Dendritic cell treated with granulocyte-macrophage colony-stimulating factor and Interleukin-4, amounts not matched to agents 40 ng/mL and 50 ng/mL, for 4 days (primary cell): ENCODE data around the gene MCTP1.

Experiments
- H3K27ac Mint-ChIP-seq: one replicate; pipeline ENCODE4 v1.8.0; 2022; ENCODE audit warnings: mild to moderate bottlenecking, mixed read lengths
- H3K27me3 Mint-ChIP-seq: one replicate; pipeline ENCODE4 v1.8.0; 2022; ENCODE audit warnings: mild to moderate bottlenecking, mixed read lengths
- H3K36me3 Mint-ChIP-seq: one replicate; pipeline ENCODE4 v1.8.0; 2022; ENCODE audit warnings: low read depth, mixed read lengths
- H3K4me1 Mint-ChIP-seq: one replicate; pipeline ENCODE4 v1.8.0; 2022; ENCODE audit warnings: low read depth, mixed read lengths
- H3K4me3 Mint-ChIP-seq: one replicate; pipeline ENCODE4 v1.8.0; 2022; ENCODE audit warnings: mild to moderate bottlenecking, moderate library complexity, mixed read lengths
- H3K9me3 Mint-ChIP-seq: one replicate; pipeline ENCODE4 v1.8.0; 2022; ENCODE audit warnings: mixed read lengths
- intact Hi-C: fragments of 100-400 bp; cut with micrococcal nuclease; formaldehyde crosslinking; loops from one replicate; pipeline ENCODE4 v1.15.0; 2022

The MCTP1 gene

GRCh38 chr5:94736498-94736897 lies 548.4 kb downstream of the MCTP1 start:
- intact Hi-C loops: loop anchor here (10.0 kb wide), 1 partner anchor 122 kb away; the partner anchor contains the start of genes KIAA0825 and SLF1

DNA sequence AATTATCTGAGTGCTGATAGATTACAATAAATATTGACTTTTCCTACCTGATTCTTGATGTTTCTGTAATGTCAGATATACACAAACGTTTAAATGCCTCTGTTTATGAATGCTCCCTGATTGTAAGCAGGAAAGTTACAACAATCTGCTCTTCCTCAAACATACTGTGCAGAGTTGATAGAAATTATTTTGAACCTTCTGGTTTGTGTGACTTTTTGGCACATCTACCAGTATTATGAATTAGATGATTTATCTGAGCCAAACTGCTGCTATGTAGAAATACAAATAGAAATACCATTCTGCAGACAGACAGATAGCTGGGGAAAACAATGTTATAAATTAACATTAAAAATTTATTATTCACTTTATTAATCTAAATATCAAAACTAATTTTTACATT lies 553.4 kb downstream of the MCTP1 start:
- Mint-ChIP-seq H3K36me3 (no peaks in the 10 kb centered on the region), H3K4me1 (peaks cover 11% of the 10 kb centered on the region), H3K27ac (no peak overlapping the region), H3K4me3 (no peak overlapping the region), H3K27me3 (no peaks in the 10 kb centered on the region), H3K9me3 (no peaks in the 10 kb centered on the region)
- intact Hi-C loops: loop anchor here (10.0 kb wide), 1 partner anchor 117 kb away; the partner anchor contains the start of genes KIAA0825 and SLF1

More at GRCh38 chr5:94736498-94736897, 548.4 kb downstream of the MCTP1 start:
- no peaks in the 10 kb centered on the region for H3K9me3 Mint-ChIP-seq
- no peaks in the 10 kb centered on the region for H3K27me3 Mint-ChIP-seq
- H3K4me1 Mint-ChIP-seq: peaks cover 1% of the 10 kb centered on the region
- H3K4me3 Mint-ChIP-seq: no peak overlapping the region
- no peaks in the 10 kb centered on the region for H3K36me3 Mint-ChIP-seq
- H3K27ac Mint-ChIP-seq: no peak overlapping the region

- no peaks in the 10 kb centered on the region for H3K9me3 Mint-ChIP-seq
- no peaks in the 10 kb centered on the region for H3K27me3 Mint-ChIP-seq
- H3K36me3 Mint-ChIP-seq: no peaks in the 10 kb centered on the region
- no peak overlapping the region for H3K4me3 Mint-ChIP-seq
- H3K27ac Mint-ChIP-seq: no peak overlapping the region
- intact Hi-C loops: no loop called here
- H3K4me1 Mint-ChIP-seq: no peaks in the 10 kb centered on the region
These were observed 559.8 kb downstream of the MCTP1 start for GRCh38 chr5:94725142-94725541.

DNA sequence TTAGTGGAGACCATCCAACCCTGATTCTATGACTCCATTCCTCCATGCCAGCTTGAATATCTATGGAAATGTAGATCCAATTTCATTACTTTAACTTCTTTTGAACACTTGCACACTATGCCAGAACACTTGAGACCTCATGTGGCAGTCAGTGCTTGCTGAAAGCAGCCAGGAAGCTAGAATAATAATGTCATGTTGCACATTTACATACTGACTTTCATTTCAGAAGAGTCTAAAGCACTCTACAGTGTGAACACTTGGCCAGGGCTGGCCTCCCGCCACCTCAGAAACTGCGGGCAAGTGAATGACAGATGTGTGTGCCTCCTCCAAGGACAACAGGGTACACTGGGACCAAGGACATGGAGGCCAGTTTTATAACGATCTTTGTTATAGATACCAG lies 569.1 kb downstream of the MCTP1 start:
- Mint-ChIP-seq H3K36me3 (peaks cover 22% of the 10 kb centered on the region), H3K4me1 (no peaks in the 10 kb centered on the region), H3K9me3 (no peaks in the 10 kb centered on the region), H3K27ac (no peak overlapping the region), H3K4me3 (no peak overlapping the region), H3K27me3 (no peaks in the 10 kb centered on the region)
- intact Hi-C loops: no loop called here

DNA sequence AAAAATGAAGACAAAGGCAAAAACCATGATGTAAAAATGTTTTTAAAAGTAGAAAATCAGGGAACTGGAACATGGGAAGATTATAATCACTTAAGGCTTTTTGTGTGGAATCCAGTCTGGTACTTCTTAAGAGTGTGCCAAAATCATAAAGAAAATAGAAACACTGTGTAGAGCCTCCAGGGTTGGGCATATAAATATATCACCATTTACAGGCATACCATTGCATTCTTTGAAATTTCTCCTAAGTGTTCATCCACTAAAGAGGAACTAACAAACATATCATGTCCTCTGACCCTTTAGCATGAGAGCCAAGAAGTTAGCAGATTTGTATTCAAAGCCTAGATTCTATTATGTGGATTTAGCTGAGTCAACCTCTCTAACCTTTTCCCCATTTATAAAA lies 573.1 kb downstream of the MCTP1 start:
- H3K27ac Mint-ChIP-seq: no peak overlapping the region
- no peaks in the 10 kb centered on the region for H3K9me3 Mint-ChIP-seq
- H3K4me3 Mint-ChIP-seq: no peak overlapping the region
- no peaks in the 10 kb centered on the region for H3K27me3 Mint-ChIP-seq
- intact Hi-C loops: no loop called here
- H3K36me3 Mint-ChIP-seq: peaks cover 40% of the 10 kb centered on the region
- H3K4me1 Mint-ChIP-seq: no peaks in the 10 kb centered on the region

DNA sequence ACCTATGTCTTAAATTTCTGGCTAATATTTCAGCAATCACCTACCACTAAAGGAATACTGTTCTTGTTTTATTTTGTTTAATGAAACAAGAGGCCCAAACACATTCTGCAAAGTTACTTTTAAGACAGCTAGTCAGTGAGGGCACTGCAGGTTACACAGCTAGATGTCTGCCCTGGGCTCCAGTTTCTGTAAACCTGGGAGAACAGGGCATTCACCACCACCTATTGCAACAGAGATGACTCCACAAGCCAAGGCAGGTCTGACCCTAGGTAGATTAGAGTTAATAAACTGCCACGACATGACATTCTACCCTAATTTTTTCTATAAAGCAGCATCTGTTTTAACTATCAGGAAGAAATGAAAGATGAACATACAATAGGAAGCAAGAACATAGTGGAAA lies 575.6 kb downstream of the MCTP1 start:
- intact Hi-C loops: no loop called here
- no peaks in the 10 kb centered on the region for H3K27me3 Mint-ChIP-seq
- H3K36me3 Mint-ChIP-seq: peaks cover 40% of the 10 kb centered on the region
- no peaks in the 10 kb centered on the region for H3K4me1 Mint-ChIP-seq
- H3K4me3 Mint-ChIP-seq: no peak overlapping the region
- H3K9me3 Mint-ChIP-seq: no peaks in the 10 kb centered on the region
- no peak overlapping the region for H3K27ac Mint-ChIP-seq

- Mint-ChIP-seq H3K4me3 (no peak overlapping the region), H3K4me1 (no peaks in the 10 kb centered on the region), H3K27me3 (no peaks in the 10 kb centered on the region), H3K36me3 (peaks cover 28% of the 10 kb centered on the region), H3K27ac (no peak overlapping the region), H3K9me3 (no peaks in the 10 kb centered on the region)
- intact Hi-C loops: no loop called here
These were observed 577.5 kb downstream of the MCTP1 start for GRCh38 chr5:94707359-94707758.

DNA sequence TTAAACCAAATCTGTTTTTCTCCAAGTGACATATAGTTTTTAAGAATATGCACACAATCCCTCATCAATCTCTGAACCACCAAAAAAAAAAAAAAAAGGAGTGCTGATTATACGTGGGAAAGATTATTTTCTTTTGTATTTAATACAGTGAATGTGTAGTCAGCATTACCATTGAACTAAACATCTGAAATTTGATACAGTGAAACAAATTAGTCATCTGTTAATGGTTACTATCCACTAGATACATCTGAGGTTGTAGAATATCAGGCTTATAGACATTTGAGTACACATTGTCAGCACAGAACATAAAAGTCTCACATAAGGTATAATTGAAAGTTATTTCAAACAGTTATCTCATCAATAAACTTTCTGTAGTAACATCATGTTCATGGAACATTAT lies 579.5 kb downstream of the MCTP1 start:
- Mint-ChIP-seq H3K27ac (no peak overlapping the region), H3K36me3 (peaks cover 18% of the 10 kb centered on the region), H3K9me3 (no peaks in the 10 kb centered on the region), H3K4me1 (no peaks in the 10 kb centered on the region), H3K27me3 (no peaks in the 10 kb centered on the region), H3K4me3 (no peak overlapping the region)
- intact Hi-C loops: no loop called here

DNA sequence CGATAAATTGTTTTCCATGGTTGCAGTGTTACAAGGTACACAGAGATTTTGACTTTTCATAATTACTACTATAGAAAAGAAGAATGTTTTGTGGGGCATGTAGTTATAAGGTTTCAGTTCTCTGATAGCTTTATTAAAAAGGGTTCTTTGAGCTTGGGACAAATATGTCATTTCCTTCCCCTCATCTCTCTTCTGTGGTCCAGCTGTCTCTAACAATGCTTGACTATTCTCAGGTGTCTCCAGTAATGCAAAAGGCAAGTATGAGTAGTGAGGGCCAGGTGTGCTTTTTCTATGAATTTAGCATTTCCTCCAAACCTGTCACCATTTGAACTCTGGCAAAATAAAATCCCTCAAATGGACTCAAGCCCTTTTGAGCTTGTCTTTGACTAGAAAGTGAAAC lies 582.2 kb downstream of the MCTP1 start:
- intact Hi-C loops: no loop called here
- no peak overlapping the region for H3K4me3 Mint-ChIP-seq

GRCh38 chr5:94700592-94700991 lies 584.3 kb downstream of the MCTP1 start:
- no peaks in the 10 kb centered on the region for H3K36me3 Mint-ChIP-seq
- H3K4me3 Mint-ChIP-seq: no peak overlapping the region
- H3K27ac Mint-ChIP-seq: no peak overlapping the region
- intact Hi-C loops: no loop called here
- H3K9me3 Mint-ChIP-seq: no peaks in the 10 kb centered on the region
- no peaks in the 10 kb centered on the region for H3K27me3 Mint-ChIP-seq
- H3K4me1 Mint-ChIP-seq: no peaks in the 10 kb centered on the region

More for the DNA sequence above, 582.2 kb downstream of the MCTP1 start:
- Mint-ChIP-seq H3K27ac (no peak overlapping the region), H3K9me3 (no peaks in the 10 kb centered on the region), H3K27me3 (no peaks in the 10 kb centered on the region), H3K4me1 (no peaks in the 10 kb centered on the region), H3K36me3 (peaks cover 6% of the 10 kb centered on the region)

GRCh38 chr5:94699562-94699961 lies 585.3 kb downstream of the MCTP1 start:
- H3K27ac Mint-ChIP-seq: no peak overlapping the region
- intact Hi-C loops: loop anchor here (10.0 kb wide), 1 partner anchor 785 kb away; no protein-coding TSS in a partner anchor
- no peaks in the 10 kb centered on the region for H3K4me1 Mint-ChIP-seq
- no peaks in the 10 kb centered on the region for H3K27me3 Mint-ChIP-seq
- no peaks in the 10 kb centered on the region for H3K36me3 Mint-ChIP-seq
- H3K4me3 Mint-ChIP-seq: no peak overlapping the region
- H3K9me3 Mint-ChIP-seq: no peaks in the 10 kb centered on the region

- Mint-ChIP-seq H3K27ac (no peak overlapping the region), H3K9me3 (no peaks in the 10 kb centered on the region), H3K4me1 (no peaks in the 10 kb centered on the region), H3K27me3 (no peaks in the 10 kb centered on the region), H3K36me3 (no peaks in the 10 kb centered on the region), H3K4me3 (no peak overlapping the region)
- intact Hi-C loops: loop anchor here (10.0 kb wide), 1 partner anchor 783 kb away; no protein-coding TSS in a partner anchor
These were observed 586.7 kb downstream of the MCTP1 start for GRCh38 chr5:94698197-94698596.

- H3K27me3 Mint-ChIP-seq: no peaks in the 10 kb centered on the region
- H3K4me3 Mint-ChIP-seq: no peak overlapping the region
- no peaks in the 10 kb centered on the region for H3K9me3 Mint-ChIP-seq
- H3K36me3 Mint-ChIP-seq: peaks cover 8% of the 10 kb centered on the region
- no peak overlapping the region for H3K27ac Mint-ChIP-seq
- intact Hi-C loops: loop anchor here (10.0 kb wide), 1 partner anchor 780 kb away; no protein-coding TSS in a partner anchor
- no peaks in the 10 kb centered on the region for H3K4me1 Mint-ChIP-seq
These were observed 590.2 kb downstream of the MCTP1 start for GRCh38 chr5:94694671-94695070.

- Mint-ChIP-seq H3K36me3 (peaks cover 16% of the 10 kb centered on the region), H3K27ac (no peak overlapping the region), H3K4me1 (no peaks in the 10 kb centered on the region), H3K27me3 (no peaks in the 10 kb centered on the region), H3K9me3 (no peaks in the 10 kb centered on the region), H3K4me3 (no peak overlapping the region)
- intact Hi-C loops: loop anchor here (2.0 to 10.0 kb wide), 2 partner anchors 169 to 779 kb away; no protein-coding TSS in a partner anchor
These were observed 591.0 kb downstream of the MCTP1 start for GRCh38 chr5:94693845-94694370.
